ENCODE data around the gene ARHGAP44.

The ARHGAP44 gene

DNA sequence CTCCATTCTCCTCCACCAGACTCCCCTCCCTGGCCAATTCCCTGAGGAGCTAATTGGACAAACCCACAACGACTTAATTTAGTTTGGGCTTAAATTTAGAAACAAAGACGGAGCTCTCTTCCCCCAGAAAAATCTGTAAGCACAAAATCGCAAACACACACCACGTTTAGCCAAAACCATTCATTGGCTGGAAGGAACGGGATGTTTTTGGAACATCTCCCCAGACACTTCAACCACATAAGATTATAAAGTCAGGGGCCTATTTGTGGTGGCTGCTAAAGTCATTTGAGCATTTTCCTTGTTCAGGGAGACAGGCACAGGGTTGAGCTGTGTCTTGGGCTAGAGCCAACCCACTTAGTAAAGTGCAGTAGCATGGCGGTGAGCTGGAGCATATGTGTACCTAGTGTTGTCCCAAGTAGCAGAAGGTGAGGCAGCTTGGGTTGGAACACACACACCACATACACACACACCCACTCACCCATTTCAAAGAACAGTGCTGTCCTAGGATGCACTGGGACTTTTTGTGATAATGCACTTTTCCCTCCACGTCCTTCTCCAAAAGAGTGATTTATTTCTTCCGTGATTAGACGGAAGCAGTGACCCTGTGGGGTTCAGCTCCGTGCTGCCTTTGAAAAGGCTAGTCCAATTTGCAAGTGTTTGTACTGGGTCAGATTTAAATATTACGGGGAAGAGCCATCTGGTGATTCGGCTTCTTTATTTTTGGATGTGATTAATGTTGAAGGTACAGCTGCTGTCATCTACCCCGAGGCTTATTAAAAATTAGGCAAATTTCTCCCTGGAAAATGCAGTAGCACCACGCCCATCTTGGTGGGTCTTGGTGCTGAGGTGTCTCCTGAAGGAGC lies 196.4 kb downstream of the ARHGAP44 start (continued):
- no peak for TF ChIP-seq ZNF423 (tag by site-specific recombination; IDR thresholded peaks at IDR 0.05)
- no peak for TF ChIP-seq BCL11B (tag by site-specific recombination; IDR thresholded peaks at IDR 0.05; ENCODE audit: low read depth)
- TF ChIP-seq ZNF521 (tag by site-specific recombination; IDR thresholded peaks at IDR 0.05), result no peak

DNA sequence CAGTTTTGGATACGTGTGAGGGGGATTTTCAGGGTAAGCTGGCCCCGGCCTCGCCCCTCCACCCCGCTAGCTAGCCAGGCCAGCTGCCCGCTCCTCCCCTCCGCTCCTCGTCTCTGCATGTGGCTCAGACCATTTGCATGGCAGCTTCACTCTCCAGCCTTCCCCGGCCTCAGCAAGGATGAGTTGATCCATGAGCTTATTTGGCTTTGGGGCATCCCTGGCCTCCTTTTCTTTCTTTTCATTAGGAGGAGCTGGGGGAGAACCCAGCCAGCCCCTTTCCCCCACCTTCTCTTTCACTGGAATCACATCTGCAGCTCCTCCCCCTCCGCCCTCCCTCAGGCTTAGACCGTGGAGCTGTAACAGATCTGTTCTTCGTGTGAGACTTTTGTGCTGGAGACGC lies 197.8 kb downstream of the ARHGAP44 start:
- TF ChIP-seq SCRT2 (tag by site-specific recombination; IDR thresholded peaks at IDR 0.05) (no peak), ZSCAN16 (tag by site-specific recombination; IDR thresholded peaks at IDR 0.05) (no peak), ZNF394 (tag by site-specific recombination; IDR thresholded peaks at IDR 0.05; ENCODE audit: borderline replicate concordance) (no peak), ZNF416 (tag by site-specific recombination; IDR thresholded peaks at IDR 0.05) (no peak), ZNF837 (tag by site-specific recombination; IDR thresholded peaks at IDR 0.05) (no peak), ZNF610 (tag by site-specific recombination; IDR thresholded peaks at IDR 0.05; ENCODE audit: borderline replicate concordance) (no peak)
- Histone ChIP-seq H3K36me3 (ENCODE audit: control insufficient read depth in 2 of 2, insufficient read depth in 1 of 2, low read length in 2 of 2) (peaks cover 0 to 31% of the 10 kb centered on the region in 2 experiments; a peak in 1 of 3 replicates), H3K4me1 (ENCODE audit: control insufficient read depth, insufficient read depth, low read length) (no peaks in the 10 kb centered on the region), H3K27ac (ENCODE audit: extremely low read depth, low read depth, low read length) (no peak overlapping the region), H3K9me3 (ENCODE audit: control insufficient read depth, insufficient read depth, low read depth, low read length) (no peaks in the 10 kb centered on the region), H3K4me3 (ENCODE audit: low read depth, low read length) (no peak overlapping the region)
- ChIA-PET CTCF (interaction anchor here (0.6 to 1.1 kb wide), 3 partner anchors 225 to 806 kb away, joined by 3 to 4 read pairs (median 3); no protein-coding TSS in a partner anchor), POLR2A (interaction anchor here (0.6 to 0.9 kb wide), 3 partner anchors 22 to 749 kb away, joined by 3 read pairs; no protein-coding TSS in a partner anchor)

DNA sequence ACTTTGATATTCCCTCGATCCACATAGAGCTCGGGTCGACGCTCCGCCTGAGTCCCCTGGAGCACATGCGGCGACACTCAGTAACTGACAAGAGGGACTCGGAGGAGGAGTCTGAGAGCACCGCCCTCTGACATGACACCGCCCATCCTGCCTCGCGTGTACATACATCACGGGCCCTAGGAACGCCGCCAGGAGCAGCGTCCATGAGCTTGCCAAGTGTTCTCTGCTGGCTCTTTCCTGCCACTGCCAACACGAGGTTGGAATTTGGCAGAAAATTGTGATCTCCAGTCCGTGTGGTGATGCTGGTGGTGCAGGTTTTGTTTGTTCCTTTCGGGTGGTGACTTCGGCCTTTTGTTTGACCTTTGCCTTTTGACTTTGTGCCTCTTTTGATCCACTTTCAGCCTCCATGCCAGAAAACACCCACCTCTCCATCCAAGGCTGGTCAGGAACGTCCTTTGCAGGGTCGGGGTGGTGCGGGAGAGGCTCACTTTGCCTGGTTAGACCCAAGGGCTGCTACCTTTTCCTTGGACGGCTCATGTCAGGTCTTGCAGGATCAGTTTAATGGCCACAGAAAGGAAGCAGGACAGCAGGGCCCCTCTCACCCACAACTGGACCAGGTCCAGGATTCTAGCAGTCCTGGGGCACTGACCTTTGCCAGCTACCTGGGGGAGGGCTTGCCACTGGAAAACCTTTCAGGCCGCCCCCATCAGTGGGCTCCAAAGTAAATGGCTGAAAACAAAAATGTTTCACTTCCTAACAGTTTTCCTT lies 200.9 kb downstream of the ARHGAP44 start:
- CTCF ChIA-PET, result no interaction called here
- no peaks in the 10 kb centered on the region for H3K9me3 ChIP-seq (ENCODE audit: control insufficient read depth, insufficient read depth, low read depth, low read length)
- TF ChIP-seq KLF1 (tag by site-specific recombination; IDR thresholded peaks at IDR 0.05) (no peak), ZNF292 (tag by site-specific recombination; IDR thresholded peaks at IDR 0.05; ENCODE audit: borderline replicate concordance, low read depth) (no peak), GLI4 (tag by site-specific recombination; IDR thresholded peaks at IDR 0.05) (no peak)
- TF ChIP-seq, protein P1, sequence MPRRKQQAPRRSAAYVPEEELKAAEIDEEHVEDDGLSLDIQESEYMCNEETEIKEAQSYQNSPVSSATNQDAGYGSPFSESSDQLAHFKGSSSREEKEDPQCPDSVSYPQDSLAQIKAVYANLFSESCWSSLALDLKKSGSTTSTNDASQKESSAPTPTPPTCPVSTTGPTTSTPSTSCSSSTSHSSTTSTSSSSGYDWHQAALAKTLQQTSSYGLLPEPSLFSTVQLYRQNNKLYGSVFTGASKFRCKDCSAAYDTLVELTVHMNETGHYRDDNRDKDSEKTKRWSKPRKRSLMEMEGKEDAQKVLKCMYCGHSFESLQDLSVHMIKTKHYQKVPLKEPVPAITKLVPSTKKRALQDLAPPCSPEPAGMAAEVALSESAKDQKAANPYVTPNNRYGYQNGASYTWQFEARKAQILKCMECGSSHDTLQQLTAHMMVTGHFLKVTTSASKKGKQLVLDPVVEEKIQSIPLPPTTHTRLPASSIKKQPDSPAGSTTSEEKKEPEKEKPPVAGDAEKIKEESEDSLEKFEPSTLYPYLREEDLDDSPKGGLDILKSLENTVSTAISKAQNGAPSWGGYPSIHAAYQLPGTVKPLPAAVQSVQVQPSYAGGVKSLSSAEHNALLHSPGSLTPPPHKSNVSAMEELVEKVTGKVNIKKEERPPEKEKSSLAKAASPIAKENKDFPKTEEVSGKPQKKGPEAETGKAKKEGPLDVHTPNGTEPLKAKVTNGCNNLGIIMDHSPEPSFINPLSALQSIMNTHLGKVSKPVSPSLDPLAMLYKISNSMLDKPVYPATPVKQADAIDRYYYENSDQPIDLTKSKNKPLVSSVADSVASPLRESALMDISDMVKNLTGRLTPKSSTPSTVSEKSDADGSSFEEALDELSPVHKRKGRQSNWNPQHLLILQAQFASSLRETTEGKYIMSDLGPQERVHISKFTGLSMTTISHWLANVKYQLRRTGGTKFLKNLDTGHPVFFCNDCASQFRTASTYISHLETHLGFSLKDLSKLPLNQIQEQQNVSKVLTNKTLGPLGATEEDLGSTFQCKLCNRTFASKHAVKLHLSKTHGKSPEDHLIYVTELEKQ (tag by site-specific recombination; IDR thresholded peaks at IDR 0.05; ENCODE audit: borderline replicate concordance), result no peak
- TF ChIP-seq, protein P2, sequence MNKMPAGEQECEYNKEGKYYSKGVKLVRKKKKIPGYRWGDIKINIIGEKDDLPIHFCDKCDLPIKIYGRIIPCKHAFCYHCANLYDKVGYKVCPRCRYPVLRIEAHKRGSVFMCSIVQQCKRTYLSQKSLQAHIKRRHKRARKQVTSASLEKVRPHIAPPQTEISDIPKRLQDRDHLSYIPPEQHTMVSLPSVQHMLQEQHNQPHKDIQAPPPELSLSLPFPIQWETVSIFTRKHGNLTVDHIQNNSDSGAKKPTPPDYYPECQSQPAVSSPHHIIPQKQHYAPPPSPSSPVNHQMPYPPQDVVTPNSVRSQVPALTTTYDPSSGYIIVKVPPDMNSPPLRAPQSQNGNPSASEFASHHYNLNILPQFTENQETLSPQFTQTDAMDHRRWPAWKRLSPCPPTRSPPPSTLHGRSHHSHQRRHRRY (tag by site-specific recombination; IDR thresholded peaks at IDR 0.05), result no peak
- TF ChIP-seq, protein P3, sequence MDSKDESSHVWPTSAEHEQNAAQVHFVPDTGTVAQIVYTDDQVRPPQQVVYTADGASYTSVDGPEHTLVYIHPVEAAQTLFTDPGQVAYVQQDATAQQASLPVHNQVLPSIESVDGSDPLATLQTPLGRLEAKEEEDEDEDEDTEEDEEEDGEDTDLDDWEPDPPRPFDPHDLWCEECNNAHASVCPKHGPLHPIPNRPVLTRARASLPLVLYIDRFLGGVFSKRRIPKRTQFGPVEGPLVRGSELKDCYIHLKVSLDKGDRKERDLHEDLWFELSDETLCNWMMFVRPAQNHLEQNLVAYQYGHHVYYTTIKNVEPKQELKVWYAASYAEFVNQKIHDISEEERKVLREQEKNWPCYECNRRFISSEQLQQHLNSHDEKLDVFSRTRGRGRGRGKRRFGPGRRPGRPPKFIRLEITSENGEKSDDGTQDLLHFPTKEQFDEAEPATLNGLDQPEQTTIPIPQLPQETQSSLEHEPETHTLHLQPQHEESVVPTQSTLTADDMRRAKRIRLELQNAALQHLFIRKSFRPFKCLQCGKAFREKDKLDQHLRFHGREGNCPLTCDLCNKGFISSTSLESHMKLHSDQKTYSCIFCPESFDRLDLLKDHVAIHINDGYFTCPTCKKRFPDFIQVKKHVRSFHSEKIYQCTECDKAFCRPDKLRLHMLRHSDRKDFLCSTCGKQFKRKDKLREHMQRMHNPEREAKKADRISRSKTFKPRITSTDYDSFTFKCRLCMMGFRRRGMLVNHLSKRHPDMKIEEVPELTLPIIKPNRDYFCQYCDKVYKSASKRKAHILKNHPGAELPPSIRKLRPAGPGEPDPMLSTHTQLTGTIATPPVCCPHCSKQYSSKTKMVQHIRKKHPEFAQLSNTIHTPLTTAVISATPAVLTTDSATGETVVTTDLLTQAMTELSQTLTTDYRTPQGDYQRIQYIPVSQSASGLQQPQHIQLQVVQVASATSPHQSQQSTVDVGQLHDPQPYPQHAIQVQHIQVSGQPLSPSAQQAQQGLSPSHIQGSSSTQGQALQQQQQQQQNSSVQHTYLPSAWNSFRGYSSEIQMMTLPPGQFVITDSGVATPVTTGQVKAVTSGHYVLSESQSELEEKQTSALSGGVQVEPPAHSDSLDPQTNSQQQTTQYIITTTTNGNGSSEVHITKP (tag by site-specific recombination; IDR thresholded peaks at IDR 0.05), result no peak
- TF ChIP-seq, protein P4, sequence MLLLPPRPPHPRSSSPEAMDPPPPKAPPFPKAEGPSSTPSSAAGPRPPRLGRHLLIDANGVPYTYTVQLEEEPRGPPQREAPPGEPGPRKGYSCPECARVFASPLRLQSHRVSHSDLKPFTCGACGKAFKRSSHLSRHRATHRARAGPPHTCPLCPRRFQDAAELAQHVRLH (tag by site-specific recombination; IDR thresholded peaks at IDR 0.05), result no peak
- no peaks in the 10 kb centered on the region for H3K4me1 ChIP-seq (ENCODE audit: control insufficient read depth, insufficient read depth, low read length)
- POLR2A ChIA-PET, result no interaction called here
- H3K36me3 ChIP-seq (ENCODE audit: control insufficient read depth in 2 of 2, insufficient read depth in 1 of 2, low read length in 2 of 2), result peaks cover 6 to 59% of the 10 kb centered on the region in 2 experiments; a peak in 2 of 3 replicates
- no peak overlapping the region for H3K27ac ChIP-seq (ENCODE audit: extremely low read depth, low read depth, low read length)
- no peak overlapping the region for H3K4me3 ChIP-seq (ENCODE audit: low read depth, low read length)

Measured in HEK293 (cell line).